Mesendoderm (in vitro differentiated cells): ENCODE measurements around the gene HECTD4.
"Not testable (repeated sequence)": the region's sequence is repeated elsewhere in the genome, so short reads cannot be mapped to it uniquely, and the experiment has no call there.

Experiments used
- DNase-seq: peaks from one replicate; pipeline ENCODE4 v3.0.0; 2013
- H2AK5ac ChIP-seq: 2 replicates; pipeline ENCODE4 v1.6.1; 2013; ENCODE audit warnings: low read length, inconsistent platforms
- H2BK120ac ChIP-seq: 2 replicates; pipeline ENCODE4 v1.6.1; 2013; ENCODE audit warnings: low read depth, mild to moderate bottlenecking, low read length, moderate library complexity, mixed read lengths
- H2BK15ac ChIP-seq: replicated peaks from 2 replicates; pipeline ENCODE4 v1.6.1; 2013; ENCODE audit warnings: low read depth, mild to moderate bottlenecking, moderate library complexity
- H2BK5ac ChIP-seq: 2 replicates; pipeline ENCODE4 v1.6.1; 2013; ENCODE audit warnings: low read length, inconsistent platforms
- H3K18ac ChIP-seq: 2 replicates; pipeline ENCODE4 v1.6.1; 2013; ENCODE audit warnings: mild to moderate bottlenecking, low read length, mixed read lengths
- H3K23ac ChIP-seq: one replicate; pipeline ENCODE4 v1.6.1; 2013; ENCODE audit warnings: low read length
- H3K27ac ChIP-seq: 2 replicates; pipeline ENCODE4 v1.5.1; 2013; ENCODE audit warnings: low read depth, mild to moderate bottlenecking, inconsistent platforms, low read length, moderate library complexity
- H3K27me3 ChIP-seq: 2 replicates; pipeline ENCODE4 v1.6.1; 2013; ENCODE audit warnings: low read length, control low read depth, mild to moderate bottlenecking, inconsistent platforms; ENCODE audit not compliant: insufficient read depth, poor library complexity
- H3K36me3 ChIP-seq: 2 replicates; pipeline ENCODE4 v1.6.1; 2013; ENCODE audit warnings: low read length, inconsistent platforms; ENCODE audit not compliant: control insufficient read depth, insufficient read depth
- H3K4ac ChIP-seq: one replicate; pipeline ENCODE4 v1.6.1; 2013; ENCODE audit warnings: low read depth, mild to moderate bottlenecking, low read length, moderate library complexity
- H3K4me1 ChIP-seq: 2 replicates; pipeline ENCODE4 v1.6.1; 2013; ENCODE audit warnings: low read depth, low read length, inconsistent platforms; ENCODE audit not compliant: control insufficient read depth
- H3K4me2 ChIP-seq: 2 replicates; pipeline ENCODE4 v1.6.1; 2013; ENCODE audit warnings: low read length
- H3K4me3 ChIP-seq: 2 replicates; pipeline ENCODE4 v1.5.1; 2013; ENCODE audit warnings: mild to moderate bottlenecking, low read length
- H3K56ac ChIP-seq: one replicate; pipeline ENCODE4 v1.6.1; 2013; ENCODE audit warnings: low read length
- H3K79me1 ChIP-seq: 2 replicates; pipeline ENCODE4 v1.6.1; 2013; ENCODE audit warnings: low read length, inconsistent platforms
- H3K79me2 ChIP-seq: 2 replicates; pipeline ENCODE4 v1.6.1; 2013; ENCODE audit warnings: mild to moderate bottlenecking, low read length; ENCODE audit not compliant: control insufficient read depth, insufficient read depth
- H3K9ac ChIP-seq: 2 replicates; pipeline ENCODE4 v1.6.1; 2013; ENCODE audit warnings: low read length, inconsistent platforms
- H4K5ac ChIP-seq: one replicate; pipeline ENCODE4 v1.6.1; 2013; ENCODE audit warnings: low read length
- H4K8ac ChIP-seq: one replicate; pipeline ENCODE4 v1.6.1; 2013; ENCODE audit warnings: low read depth, mild to moderate bottlenecking, control low read depth, low read length, moderate library complexity
- WGBS: extraction: QIAGEN DNeasy Blood & Tissue Kit; methylation state at CpG from one replicate; pipeline ENCODE4 v1.1.7; 2013; ENCODE audit warnings: low lambda C conversion rate, missing lambda C conversion rate; ENCODE audit not compliant: insufficient coverage; ENCODE audit errors: extremely low coverage; 5-methylcytosine and 5-hydroxymethylcytosine counted together

Gene HECTD4

GRCh38 chr12:112409906-112410244 lies 27.6 kb upstream of the HECTD4 start:
- Histone ChIP-seq H2BK120ac (no peak overlapping the region), H4K5ac (no peak overlapping the region), H4K8ac (no peak overlapping the region), H3K36me3 (peaks cover 11% of the 10 kb centered on the region), H3K9ac (no peak overlapping the region), H3K23ac (no peak overlapping the region), H3K4me1 (no peaks in the 10 kb centered on the region), H3K4me2 (no peak overlapping the region), H2BK15ac (no peak overlapping the region), H3K4ac (no peak overlapping the region), H2AK5ac (no peak overlapping the region), H2BK5ac (no peak overlapping the region), H3K79me2 (peaks cover 22% of the 10 kb centered on the region), H3K27me3 (no peaks in the 10 kb centered on the region), H3K4me3 (no peak overlapping the region), H3K56ac (no peak overlapping the region), H3K18ac (no peak overlapping the region), H3K27ac (no peak overlapping the region), H3K79me1 (peaks cover 7% of the 10 kb centered on the region)
- WGBS, result no CpG with 5 or more reads among the region's 14 CpGs
- no peak for DNase-seq

GRCh38 chr12:112409064-112409905 lies 27.1 kb upstream of the HECTD4 start, which contains the start of gene RPL6:
Gene RPL6 (minus strand): TSS chr12:112409605. CDS start chr12:112408656, 949 bp downstream.
- H2BK15ac ChIP-seq, result no peak within 1 kb of the TSS
- peak within 1 kb of the TSS; percentile 72 for H3K18ac ChIP-seq
- peak within 1 kb of the TSS; percentile 84 for H4K5ac ChIP-seq
- peaks cover 22% of the 10 kb centered on the region for H3K79me2 ChIP-seq
- peak within 1 kb of the TSS; percentile 91 for H3K4me3 ChIP-seq
- peaks cover 7% of the 10 kb centered on the region for H3K79me1 ChIP-seq
- H3K4ac ChIP-seq, result peak within 1 kb of the TSS; percentile 90
- no peak within 1 kb of the TSS for H2BK120ac ChIP-seq
- no peak within 1 kb of the TSS for H3K23ac ChIP-seq
- no peaks in the 10 kb centered on the region for H3K27me3 ChIP-seq
- peak within 1 kb of the TSS; percentile 97 for H3K56ac ChIP-seq
- peak; percentile 98 for DNase-seq
- H3K4me1 ChIP-seq, result no peaks in the 10 kb centered on the region
- WGBS, result no CpG with 5 or more reads among the region's 46 CpGs
- peak within 1 kb of the TSS; percentile 31 for H2AK5ac ChIP-seq
- peak within 1 kb of the TSS; percentile 98 for H4K8ac ChIP-seq
- H2BK5ac ChIP-seq, result peak within 1 kb of the TSS; percentile 74
- peak within 1 kb of the TSS; percentile 53 for H3K4me2 ChIP-seq
- peak within 1 kb of the TSS; percentile 88 for H3K27ac ChIP-seq
- peak within 1 kb of the TSS; percentile 90 for H3K9ac ChIP-seq
- H3K36me3 ChIP-seq, result peaks cover 16% of the 10 kb centered on the region

GRCh38 chr12:112408621-112409020 lies 26.4 kb upstream of the HECTD4 start:
- Histone ChIP-seq H2AK5ac (peak overlapping the region; percentile 31), H3K79me2 (peaks cover 22% of the 10 kb centered on the region), H4K5ac (peak overlapping the region; percentile 84), H2BK120ac (no peak overlapping the region), H3K56ac (peak overlapping the region; percentile 97), H2BK15ac (no peak overlapping the region), H3K18ac (peak overlapping the region; percentile 72), H3K27me3 (no peaks in the 10 kb centered on the region), H4K8ac (peak overlapping the region; percentile 88), H3K79me1 (peaks cover 7% of the 10 kb centered on the region), H3K36me3 (peaks cover 16% of the 10 kb centered on the region), H2BK5ac (peak overlapping the region; percentile 74), H3K4ac (peak overlapping the region; percentile 90), H3K4me2 (peak overlapping the region; percentile 53), H3K27ac (peak overlapping the region; percentile 88), H3K23ac (no peak overlapping the region), H3K4me3 (peak overlapping the region; percentile 91), H3K4me1 (no peaks in the 10 kb centered on the region), H3K9ac (peak overlapping the region; percentile 90)
- DNase-seq, result no peak
- no CpG with 5 or more reads among the region's 5 CpGs for WGBS

GRCh38 chr12:112407683-112408082 lies 25.5 kb upstream of the HECTD4 start:
- Histone ChIP-seq H3K4me3 (peak overlapping the region; percentile 10), H3K56ac (peak overlapping the region; percentile 69), H3K9ac (peak overlapping the region; percentile 48), H3K4me2 (peak overlapping the region; percentile 18), H3K36me3 (peaks cover 16% of the 10 kb centered on the region), H3K79me2 (peaks cover 22% of the 10 kb centered on the region)
- not testable (repeated sequence) for H3K27ac ChIP-seq, H3K23ac ChIP-seq, H2BK120ac ChIP-seq, H2AK5ac ChIP-seq, H4K5ac ChIP-seq, H4K8ac ChIP-seq, H3K79me1 ChIP-seq, H3K4me1 ChIP-seq, H3K27me3 ChIP-seq, H3K18ac ChIP-seq, H2BK5ac ChIP-seq, H2BK15ac ChIP-seq, DNase-seq, H3K4ac ChIP-seq
- WGBS, result no CpG with 5 or more reads among the region's 6 CpGs

- Histone ChIP-seq H3K4me2 (peak overlapping the region; percentile 18), H3K4me1 (no peaks in the 10 kb centered on the region), H4K8ac (no peak overlapping the region), H3K27ac (no peak overlapping the region), H3K9ac (peak overlapping the region; percentile 48), H3K56ac (peak overlapping the region; percentile 63), H2BK5ac (no peak overlapping the region), H3K4me3 (no peak overlapping the region), H4K5ac (no peak overlapping the region), H3K4ac (no peak overlapping the region), H3K23ac (no peak overlapping the region), H3K79me1 (peaks cover 7% of the 10 kb centered on the region), H2BK120ac (no peak overlapping the region), H2AK5ac (no peak overlapping the region), H3K27me3 (no peaks in the 10 kb centered on the region), H3K18ac (no peak overlapping the region), H3K79me2 (peaks cover 22% of the 10 kb centered on the region), H2BK15ac (no peak overlapping the region), H3K36me3 (peaks cover 16% of the 10 kb centered on the region)
- WGBS, result no CpG with 5 or more reads among the region's 11 CpGs
- no peak for DNase-seq
Measured at GRCh38 chr12:112406519-112407488, 24.6 kb upstream of the HECTD4 start.
